Tibial nerve (tissue), 4 donors: ENCODE results near the gene RPL18. TPM values are rescaled to one million over a fixed set of nuclear protein-coding genes. Genes with fewer than 3 reads are reported as not detected.

Experiments used
- DNase-seq, 2 donors: peaks; one replicate each; pipeline ENCODE4 v3.0.0-alpha.2; 2019; ENCODE audit warnings: low spot score in 2 of 2
- H3K27ac ChIP-seq, 4 donors: fragments of 200-600 bp; sonication (generic) in 3 of 4; one replicate each; pipeline ENCODE4 v1.5.1; 2017 to 2019; ENCODE audit warnings: mild to moderate bottlenecking in 1 of 4
- H3K27me3 ChIP-seq, 2 donors: fragments of 200-600 bp; sonication (generic) in 1 of 2; one replicate each; pipeline versions ENCODE4 v1.5.1 to v1.6.0; 2017 to 2019
- H3K36me3 ChIP-seq, 3 donors: fragments of 200-600 bp; sonication (generic); one replicate each; pipeline ENCODE4 v1.5.1; 2018 to 2019
- H3K4me1 ChIP-seq, 4 donors: fragments of 200-600 bp; sonication (generic) in 3 of 4; one replicate each; pipeline ENCODE4 v1.5.1; 2017 to 2019
- H3K4me3 ChIP-seq, 4 donors: fragments of 200-600 bp; sonication (generic) in 3 of 4; one replicate each; pipeline ENCODE4 v1.5.1; 2017 to 2019; ENCODE audit warnings: mild to moderate bottlenecking in 1 of 4, moderate library complexity in 1 of 4
- H3K9me3 ChIP-seq, 4 donors: fragments of 200-600 bp; sonication (generic) in 3 of 4; one replicate each; pipeline ENCODE4 v1.5.1; 2017 to 2019
- CTCF ChIP-seq, 5 experiments: fragments of 200-600 bp in 3 of 5; fragments of 450-650 bp in 2 of 5; sonication (generic) in 3 of 5; IDR thresholded peaks; one replicate each; pipeline ENCODE4 v1.5.1; 2016 to 2019; ENCODE audit warnings: antibody characterized with exemption in 5 of 5, mild to moderate bottlenecking in 3 of 5, moderate library complexity in 2 of 5
- EP300 ChIP-seq, 2 donors: sonication (generic); formaldehyde crosslinking; IDR thresholded peaks; one replicate each; pipeline ENCODE4 v1.6.1; 2017; ENCODE audit warnings: antibody characterized with exemption in 2 of 2, mild to moderate bottlenecking in 1 of 2
- POLR2A ChIP-seq, 2 donors: fragments of 450-650 bp; IDR thresholded peaks; one replicate each; pipeline ENCODE4 v1.6.1; 2017; ENCODE audit warnings: antibody characterized with exemption in 2 of 2, mild to moderate bottlenecking in 2 of 2, moderate library complexity in 2 of 2
- WGBS, 2 donors: methylation state at CpG; one replicate each; pipeline ENCODE4 v1.1.5; 2018; 5-methylcytosine and 5-hydroxymethylcytosine counted together
- total RNA-seq, 4 donors: library from RNA; depleted of rRNA; stranded (reverse); fragments of >200 nt; gene quantifications; one replicate each; pipeline ENCODE4 v1.1.0, GENCODE V29; 2016

RPL18 gene
- total RNA-seq, 4 donors from 2014 or later = 2,253 to 3,141 (median 2,490) TPM

GRCh38 chr19:48615231-48616040, 3.5 kb downstream of the RPL18 start:
- Histone ChIP-seq H3K36me3 (peaks cover 0 to 33% (median 13%) of the 10 kb centered on the region in 3 donors), H3K27ac (peak overlapping the region in 2 of 4 donors; percentile 51 to 73), H3K4me3 (no peak overlapping the region), H3K27me3 (no peaks in the 10 kb centered on the region), H3K9me3 (no peaks in the 10 kb centered on the region), H3K4me1 (peaks cover 0 to 53% (median 24%) of the 10 kb centered on the region in 4 donors)
- TF ChIP-seq CTCF (IDR thresholded peaks at IDR 0.05) (no peak), POLR2A (IDR thresholded peaks at IDR 0.05) (no peak), EP300 (IDR thresholded peaks at IDR 0.05) (no peak)
- 43 to 54% methylated on average over 17 to 19 of the region's 19 CpGs for WGBS, 2 donors
- DNase-seq = no peak

GRCh38 chr19:48614436-48615230, 4.3 kb downstream of the RPL18 start, which contains the start of gene FAM83E:
Gene FAM83E (minus strand): TSS chr19:48615076. CDS start chr19:48613372, 1,704 bp downstream.
- no peaks in the 10 kb centered on the region for H3K9me3 ChIP-seq
- H3K36me3 ChIP-seq = peaks cover 0 to 33% (median 13%) of the 10 kb centered on the region in 3 donors
- WGBS, 2 donors = 43 to 52% methylated on average over 29 to 30 of the region's 31 CpGs
- H3K4me3 ChIP-seq = peak within 1 kb of the TSS in 1 of 4 donors; percentile 12
- no peaks in the 10 kb centered on the region for H3K27me3 ChIP-seq
- peaks cover 0 to 45% (median 18%) of the 10 kb centered on the region in 4 donors for H3K4me1 ChIP-seq
- peak within 1 kb of the TSS in 2 of 4 donors; percentile 51 to 73 for H3K27ac ChIP-seq
- no peak for DNase-seq
- no peak for TF ChIP-seq CTCF (IDR thresholded peaks at IDR 0.05)
- TF ChIP-seq POLR2A (IDR thresholded peaks at IDR 0.05) = no peak

- WGBS, 2 donors = 74 to 81% methylated on average over 13 of the region's 13 CpGs
- H3K27ac ChIP-seq = peak overlapping the region in 2 of 4 donors; percentile 51 to 73
- H3K36me3 ChIP-seq = peaks cover 0 to 33% (median 13%) of the 10 kb centered on the region in 3 donors
- DNase-seq = no peak
- no peaks in the 10 kb centered on the region for H3K9me3 ChIP-seq
- H3K27me3 ChIP-seq = no peaks in the 10 kb centered on the region
- TF ChIP-seq EP300 (IDR thresholded peaks at IDR 0.05) (no peak), CTCF (IDR thresholded peaks at IDR 0.05) (no peak), POLR2A (IDR thresholded peaks at IDR 0.05) (no peak)
- peak overlapping the region in 1 of 4 donors; percentile 12 for H3K4me3 ChIP-seq
- peaks cover 0 to 42% (median 18%) of the 10 kb centered on the region in 4 donors for H3K4me1 ChIP-seq
These were observed 5.0 kb downstream of the RPL18 start for GRCh38 chr19:48613852-48614435.

GRCh38 chr19:48613024-48613851, 5.7 kb downstream of the RPL18 start:
- Histone ChIP-seq H3K4me1 (peaks cover 0 to 40% (median 17%) of the 10 kb centered on the region in 4 donors), H3K36me3 (peaks cover 0 to 33% (median 13%) of the 10 kb centered on the region in 3 donors), H3K27ac (peak overlapping the region in 1 of 4 donors; percentile 73), H3K9me3 (no peaks in the 10 kb centered on the region), H3K4me3 (no peak overlapping the region), H3K27me3 (no peaks in the 10 kb centered on the region)
- TF ChIP-seq CTCF (IDR thresholded peaks at IDR 0.05) (no peak), EP300 (IDR thresholded peaks at IDR 0.05) (no peak), POLR2A (IDR thresholded peaks at IDR 0.05) (no peak)
- 75 to 87% methylated on average over 19 to 37 of the region's 39 CpGs for WGBS, 2 donors
- no peak for DNase-seq
